HCT116 (cell line): Measurements from ENCODE around the gene USP53. TPM values are rescaled to one million over a fixed set of nuclear protein-coding genes. Genes with fewer than 3 reads are reported as not detected.

ENCODE experiments used
- ATAC-seq: fragments of 200-7000 bp; cut with Tn5 transposase; 2 replicates; pipeline ENCODE4 v1.9.1; 2020; ENCODE audit warnings: mild to moderate bottlenecking, moderate library complexity
- BruUV-seq: library from RNA; stranded (reverse); fragments of 400-500 nt; replicated peaks from 2 replicates; lab custom pipeline; 2021; lab: Mats Ljungman, UMichigan
- CTCF ChIA-PET: fragments of 300-600 bp; sonication (Branson Sonifier 250); formaldehyde crosslinking; loops from one replicate; lab custom pipeline; 2021; ENCODE audit warnings: antibody characterized with exemption; lab: Charles Lee
- POLR2A ChIA-PET: fragments of 300-600, 350-600 bp; sonication (Branson Sonifier 250); formaldehyde crosslinking; loops from one replicate; lab custom pipeline; 2021; ENCODE audit warnings: antibody characterized with exemption; lab: Charles Lee
- RAD21 ChIA-PET, 2 experiments: fragments of 300-600 bp; sonication (Branson Sonifier 250); formaldehyde crosslinking; loops; one replicate each; lab custom pipeline; 2023; ENCODE audit warnings: low total read pairs in 2 of 2; ENCODE audit not compliant: uncharacterized antibody in 2 of 2, unreplicated experiment in 2 of 2, low non-redundant PET in 1 of 2; lab: Charles Lee
- DNase-seq: peaks from one replicate; pipeline ENCODE4 v3.0.0-alpha.2; 2010; ENCODE audit warnings: low read depth, low spot score
- H2AFZ ChIP-seq: fragments of 200-600 bp; shearing (Covaris generic), sonication (generic); 2 replicates; pipeline ENCODE4 v1.6.1; 2017; ENCODE audit warnings: low read depth, mixed run types, mixed read lengths, antibody characterized with exemption, low read length; ENCODE audit not compliant: poor library complexity, severe bottlenecking
- H3K27ac ChIP-seq: 2 replicates; pipeline ENCODE4 v1.5.1; 2012; ENCODE audit warnings: low read depth, low read length
- H3K27me3 ChIP-seq: fragments of 200-600 bp; sonication (generic); 2 replicates; pipeline ENCODE4 v1.6.1; 2016; ENCODE audit warnings: mixed run types, low read length, mixed read lengths; ENCODE audit not compliant: insufficient read depth
- H3K36me3 ChIP-seq, 2 experiments: fragments of 200-500 bp in 1 of 2; fragments of 200-600 bp in 1 of 2; sonication (Bioruptor generic) in 1 of 2; sonication (generic) in 1 of 2; 2 replicates each; pipeline versions ENCODE4 v1.5.1 to v1.6.1; 2014 to 2016; ENCODE audit warnings: low read length in 2 of 2, inconsistent platforms in 1 of 2, mixed read lengths in 1 of 2, mixed run types in 1 of 2; ENCODE audit not compliant: insufficient read depth in 2 of 2, control insufficient read depth in 1 of 2
- H3K4me1 ChIP-seq, 2 experiments: fragments of 200-600 bp in 1 of 2; sonication (generic) in 1 of 2; 2 replicates each; pipeline versions ENCODE4 v1.5.1 to v1.6.1; 2012 to 2017; ENCODE audit warnings: low read length in 2 of 2, inconsistent platforms in 1 of 2, mild to moderate bottlenecking in 1 of 2, mixed read lengths in 1 of 2, mixed run types in 1 of 2, moderate library complexity in 1 of 2; ENCODE audit not compliant: insufficient read depth in 2 of 2, control insufficient read depth in 1 of 2
- H3K4me2 ChIP-seq: fragments of 200-600 bp; sonication (generic); 2 replicates; pipeline ENCODE4 v1.6.1; 2017; ENCODE audit warnings: mixed run types, low read length, mixed read lengths
- H3K4me3 ChIP-seq, 2 experiments: fragments of 200-600 bp in 1 of 2; sonication (generic) in 1 of 2; replicated peaks in 1 of 2; 2 replicates each; pipeline ENCODE4 v1.5.1; 2011 to 2016; ENCODE audit warnings: low read length in 2 of 2, control low read depth in 1 of 2, low read depth in 1 of 2, mild to moderate bottlenecking in 1 of 2, mixed read lengths in 1 of 2, mixed run types in 1 of 2
- H3K79me2 ChIP-seq: fragments of 200-600 bp; sonication (generic); 2 replicates; pipeline ENCODE4 v1.6.1; 2017; ENCODE audit warnings: mild to moderate bottlenecking, mixed run types, low read length, moderate library complexity, mixed read lengths; ENCODE audit not compliant: insufficient read depth
- H3K9ac ChIP-seq: fragments of 200-600 bp; sonication (generic); 2 replicates; pipeline ENCODE4 v1.6.1; 2016; ENCODE audit warnings: low read length, mixed read lengths
- H3K9me2 ChIP-seq: fragments of 200-600 bp; sonication (generic), shearing (Covaris generic); 2 replicates; pipeline ENCODE4 v1.6.1; 2017; ENCODE audit warnings: mixed run types, mild to moderate bottlenecking, moderate library complexity; ENCODE audit not compliant: insufficient read depth
- H3K9me3 ChIP-seq, 2 experiments: fragments of 200-500 bp in 1 of 2; fragments of 200-600 bp in 1 of 2; sonication (Bioruptor generic) in 1 of 2; sonication (generic) in 1 of 2; 2 replicates each; pipeline ENCODE4 v1.6.1; 2014 to 2017; ENCODE audit warnings: low read length in 2 of 2, mixed read lengths in 2 of 2, inconsistent platforms in 1 of 2, low read depth in 1 of 2, mild to moderate bottlenecking in 1 of 2, mixed run types in 1 of 2, moderate library complexity in 1 of 2; ENCODE audit not compliant: control insufficient read depth in 1 of 2, insufficient read depth in 1 of 2
- H4K20me1 ChIP-seq: fragments of 200-600 bp; sonication (generic), shearing (Covaris generic); 2 replicates; pipeline ENCODE4 v1.6.1; 2017; ENCODE audit warnings: mixed run types, mild to moderate bottlenecking, moderate library complexity; ENCODE audit not compliant: insufficient read depth
- CBX3 ChIP-seq: IDR thresholded peaks from 2 replicates; pipeline ENCODE4 v1.6.1; 2012; ENCODE audit warnings: low read depth
- CTCF ChIP-seq, 3 experiments: fragments of 200-600 bp in 1 of 3; sonication (generic) in 1 of 3; IDR thresholded peaks in 2 of 3; conservative IDR thresholded peaks in 1 of 3; 2 replicates each; pipeline ENCODE4 v1.5.1; 2012 to 2017; ENCODE audit warnings: low read depth in 2 of 3, low read length in 2 of 3, antibody characterized with exemption in 1 of 3, borderline replicate concordance in 1 of 3, control low read depth in 1 of 3, mild to moderate bottlenecking in 1 of 3, mixed read lengths in 1 of 3, mixed run types in 1 of 3, moderate library complexity in 1 of 3; ENCODE audit not compliant: insufficient read depth in 1 of 3
- EZH2 ChIP-seq: fragments of 200-600 bp; sonication (generic); IDR thresholded peaks from 2 replicates; pipeline ENCODE4 v1.6.1; 2017; ENCODE audit warnings: antibody characterized with exemption, mixed run types
- EZH2phosphoT487 ChIP-seq: fragments of 200-600 bp; IDR thresholded peaks from 2 replicates; pipeline ENCODE4 v1.6.1; 2018; ENCODE audit warnings: antibody characterized with exemption, borderline replicate concordance
- MAX ChIP-seq: IDR thresholded peaks from 2 replicates; pipeline ENCODE4 v1.6.1; 2012
- POLR2A ChIP-seq: IDR thresholded peaks from 2 replicates; pipeline ENCODE4 v1.7.0; 2011; ENCODE audit warnings: borderline replicate concordance; ENCODE audit not compliant: insufficient read depth, insufficient read length; ENCODE audit errors: extremely low read depth
- RAD21 ChIP-seq: IDR thresholded peaks from 2 replicates; pipeline ENCODE4 v1.6.1; 2012; ENCODE audit warnings: low read depth, mild to moderate bottlenecking
- SIN3A ChIP-seq: IDR thresholded peaks from 2 replicates; pipeline ENCODE4 v1.6.1; 2012; ENCODE audit warnings: low read depth
- SP1 ChIP-seq: IDR thresholded peaks from 2 replicates; pipeline ENCODE4 v1.6.1; 2012; ENCODE audit warnings: low read depth
- SRF ChIP-seq: IDR thresholded peaks from 2 replicates; pipeline ENCODE4 v1.6.1; 2012; ENCODE audit warnings: low read depth
- ZBTB33 ChIP-seq: IDR thresholded peaks from 2 replicates; pipeline ENCODE4 v1.6.1; 2011; ENCODE audit warnings: mild to moderate bottlenecking, low read length, moderate library complexity; ENCODE audit not compliant: insufficient replicate concordance; ENCODE audit errors: extremely low read depth
- ZFX ChIP-seq: fragments of 450-650 bp; IDR thresholded peaks from 2 replicates; pipeline ENCODE4 v1.6.1; 2017
- ZNF274 ChIP-seq: fragments of 200-500 bp; sonication (Bioruptor generic); IDR thresholded peaks from 2 replicates; pipeline ENCODE4 v1.6.1; 2014; ENCODE audit warnings: mild to moderate bottlenecking, low read depth, low read length, inconsistent platforms
- intact Hi-C: fragments of 100-400 bp; cut with micrococcal nuclease; formaldehyde crosslinking; loops from 2 replicates; pipeline ENCODE4 v1.10.0; 2022
- total RNA-seq: library from RNA; stranded (reverse); gene quantifications from one replicate; pipeline ENCODE4 v1.2.1, GENCODE V29; 2021; ENCODE audit not compliant: unreplicated experiment
- TF ChIP-seq, protein P1 (sequence below): IDR thresholded peaks from 2 replicates; pipeline ENCODE4 v1.6.1; 2012
- TF ChIP-seq, protein P2 (sequence below): IDR thresholded peaks from 2 replicates; pipeline ENCODE4 v1.6.1; 2012; ENCODE audit warnings: low read depth

USP53 gene
- total RNA-seq, 1 experiment from 2014 or later: 22.0 TPM

DNA sequence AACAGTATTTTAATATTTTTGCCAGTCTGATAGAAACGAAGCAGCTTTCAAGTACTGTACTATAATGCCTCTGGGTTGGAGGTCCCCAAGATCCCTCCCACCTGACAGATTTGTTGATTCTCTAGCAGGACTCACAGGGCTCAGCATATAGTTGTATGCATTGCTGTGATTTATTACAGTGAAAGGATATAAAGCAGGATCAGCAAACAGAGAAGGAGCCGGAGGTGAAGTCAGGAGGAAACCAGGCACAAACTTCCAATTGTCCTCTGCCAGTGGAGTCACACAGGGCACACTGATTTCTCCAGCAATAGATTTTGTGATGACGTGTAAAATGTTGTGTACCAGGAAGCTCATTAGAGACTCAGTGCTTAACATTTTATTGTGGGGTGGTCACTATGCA, 19.0 kb downstream of the USP53 start:
- Histone ChIP-seq H3K9me2 (no peaks in the 10 kb centered on the region), H3K27ac (no peak overlapping the region), H3K4me1 (peaks cover 0 to 10% of the 10 kb centered on the region in 2 experiments; a peak in 2 of 4 replicates), H3K36me3 (no peaks in the 10 kb centered on the region), H2AFZ (no peak overlapping the region), H3K9me3 (no peaks in the 10 kb centered on the region), H3K4me3 (no peak overlapping the region), H3K4me2 (no peak overlapping the region), H3K9ac (no peak overlapping the region), H3K79me2 (peaks cover 60% of the 10 kb centered on the region), H3K27me3 (no peaks in the 10 kb centered on the region), H4K20me1 (peaks cover 3% of the 10 kb centered on the region; the same call in 1 of the 2 replicates)
- ChIA-PET CTCF (no interaction called here), POLR2A (no interaction called here), RAD21 (no interaction called here)
- DNase-seq (no peak), ATAC-seq (no peak)
- intact Hi-C loops: no loop called here
- TF ChIP-seq, protein P1, sequence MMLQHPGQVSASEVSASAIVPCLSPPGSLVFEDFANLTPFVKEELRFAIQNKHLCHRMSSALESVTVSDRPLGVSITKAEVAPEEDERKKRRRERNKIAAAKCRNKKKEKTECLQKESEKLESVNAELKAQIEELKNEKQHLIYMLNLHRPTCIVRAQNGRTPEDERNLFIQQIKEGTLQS: no peak
- no peak for TF ChIP-seq SIN3A
- no peak for TF ChIP-seq CTCF (IDR thresholded peaks at IDR 0.05 in 2 of 3, conservative IDR thresholded peaks at IDR 0.05 in 1 of 3; ENCODE audit: borderline replicate concordance in 1 of 3, insufficient read depth in 1 of 3, low read depth in 2 of 3, low read length in 2 of 3)
- TF ChIP-seq ZNF274: no peak
- TF ChIP-seq EZH2phosphoT487: no peak
- no peak for TF ChIP-seq CBX3
- TF ChIP-seq POLR2A: no peak
- TF ChIP-seq ZFX: no peak
- TF ChIP-seq ZBTB33: no peak
- no peak for TF ChIP-seq RAD21
- TF ChIP-seq MAX: no peak
- TF ChIP-seq SRF: no peak
- TF ChIP-seq EZH2: no peak
- no peak for TF ChIP-seq SP1
- TF ChIP-seq, protein P2, sequence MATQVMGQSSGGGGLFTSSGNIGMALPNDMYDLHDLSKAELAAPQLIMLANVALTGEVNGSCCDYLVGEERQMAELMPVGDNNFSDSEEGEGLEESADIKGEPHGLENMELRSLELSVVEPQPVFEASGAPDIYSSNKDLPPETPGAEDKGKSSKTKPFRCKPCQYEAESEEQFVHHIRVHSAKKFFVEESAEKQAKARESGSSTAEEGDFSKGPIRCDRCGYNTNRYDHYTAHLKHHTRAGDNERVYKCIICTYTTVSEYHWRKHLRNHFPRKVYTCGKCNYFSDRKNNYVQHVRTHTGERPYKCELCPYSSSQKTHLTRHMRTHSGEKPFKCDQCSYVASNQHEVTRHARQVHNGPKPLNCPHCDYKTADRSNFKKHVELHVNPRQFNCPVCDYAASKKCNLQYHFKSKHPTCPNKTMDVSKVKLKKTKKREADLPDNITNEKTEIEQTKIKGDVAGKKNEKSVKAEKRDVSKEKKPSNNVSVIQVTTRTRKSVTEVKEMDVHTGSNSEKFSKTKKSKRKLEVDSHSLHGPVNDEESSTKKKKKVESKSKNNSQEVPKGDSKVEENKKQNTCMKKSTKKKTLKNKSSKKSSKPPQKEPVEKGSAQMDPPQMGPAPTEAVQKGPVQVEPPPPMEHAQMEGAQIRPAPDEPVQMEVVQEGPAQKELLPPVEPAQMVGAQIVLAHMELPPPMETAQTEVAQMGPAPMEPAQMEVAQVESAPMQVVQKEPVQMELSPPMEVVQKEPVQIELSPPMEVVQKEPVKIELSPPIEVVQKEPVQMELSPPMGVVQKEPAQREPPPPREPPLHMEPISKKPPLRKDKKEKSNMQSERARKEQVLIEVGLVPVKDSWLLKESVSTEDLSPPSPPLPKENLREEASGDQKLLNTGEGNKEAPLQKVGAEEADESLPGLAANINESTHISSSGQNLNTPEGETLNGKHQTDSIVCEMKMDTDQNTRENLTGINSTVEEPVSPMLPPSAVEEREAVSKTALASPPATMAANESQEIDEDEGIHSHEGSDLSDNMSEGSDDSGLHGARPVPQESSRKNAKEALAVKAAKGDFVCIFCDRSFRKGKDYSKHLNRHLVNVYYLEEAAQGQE: no peak
- BruUV-seq: no TSS peak
